Gastrocnemius medialis (tissue), 4 donors: ENCODE data around the gene FIZ1. TPM values are rescaled to one million over a fixed set of nuclear protein-coding genes. Genes with fewer than 3 reads are reported as not detected.
A peak's percentile ranks its signal among the peaks of the same experiment; 100 is the strongest.

Experiments
- ATAC-seq, 2 donors: fragments of 150-250 bp; one replicate each; pipeline ENCODE4 v1.9.1; 2016
- DNase-seq, 2 donors: peaks; one replicate each; pipeline ENCODE4 v3.0.0-alpha.2; 2019
- H3K27ac ChIP-seq, 4 donors: fragments of 200-600 bp; sonication (generic); 1 replicate in 1 of 4; 2 replicates in 3 of 4; pipeline ENCODE4 v1.5.1; 2016 to 2018; ENCODE audit warnings: mild to moderate bottlenecking in 2 of 4, moderate library complexity in 1 of 4
- H3K27me3 ChIP-seq, 3 donors: fragments of 200-600 bp; sonication (generic) in 2 of 3; 1 replicate in 1 of 3; 2 replicates in 2 of 3; pipeline versions ENCODE4 v1.5.1 to v1.6.0; 2016 to 2019; ENCODE audit warnings: mild to moderate bottlenecking in 1 of 3, moderate library complexity in 1 of 3
- H3K36me3 ChIP-seq, 2 donors: fragments of 200-600 bp; sonication (generic) in 1 of 2; one replicate each; pipeline ENCODE4 v1.5.1; 2017 to 2018
- H3K4me1 ChIP-seq, 2 donors: fragments of 200-600 bp; sonication (generic) in 1 of 2; one replicate each; pipeline ENCODE4 v1.5.1; 2016 to 2017; ENCODE audit warnings: mild to moderate bottlenecking in 2 of 2
- H3K4me3 ChIP-seq, 4 donors: fragments of 200-600 bp; sonication (generic) in 3 of 4; 1 replicate in 1 of 4; 2 replicates in 3 of 4; pipeline ENCODE4 v1.5.1; 2016 to 2019; ENCODE audit warnings: mild to moderate bottlenecking in 2 of 4
- H3K9me3 ChIP-seq, 3 donors: fragments of 200-600 bp; sonication (generic) in 2 of 3; 1 replicate in 1 of 3; 2 replicates in 2 of 3; pipeline ENCODE4 v1.5.1; 2016 to 2019
- CTCF ChIP-seq, 5 experiments: fragments of 450-650 bp in 3 of 5; fragments of 200-600 bp in 2 of 5; sonication (generic) in 2 of 5; IDR thresholded peaks in 4 of 5; conservative IDR thresholded peaks in 1 of 5; 1 replicate in 4 of 5; 2 replicates in 1 of 5; pipeline ENCODE4 v1.5.1; 2016 to 2019; ENCODE audit warnings: antibody characterized with exemption in 5 of 5, mild to moderate bottlenecking in 3 of 5, moderate library complexity in 3 of 5
- POLR2A ChIP-seq, 2 donors: fragments of 450-650 bp; IDR thresholded peaks; one replicate each; pipeline ENCODE4 v1.6.1; 2017; ENCODE audit warnings: antibody characterized with exemption in 2 of 2, mild to moderate bottlenecking in 2 of 2, moderate library complexity in 2 of 2
- in situ Hi-C, 4 donors: fragments of 200-750 bp; cut with MboI; loops; one replicate each; pipeline versions ENCODE4 v1.15.0 to v1.8.0; 2017; ENCODE audit warnings: low sequenced_read_pairs in 4 of 4
- intact Hi-C: fragments of 100-400 bp; cut with DNase I; formaldehyde crosslinking; loops from one replicate; pipeline ENCODE4 v1.15.1; 2023; ENCODE audit warnings: low total_unique reads
- total RNA-seq, 4 donors: library from RNA; depleted of rRNA; stranded (reverse); fragments of >200 nt; gene quantifications; one replicate each; pipeline versions ENCODE4 v1.1.0 to v1.2.3, GENCODE V29; 2016

The FIZ1 gene
- total RNA-seq, 4 donors from 2014 or later = 6.8 to 11.2 (median 7.4) TPM

GRCh38 chr19:55549500-55550320, 49.6 kb downstream of the FIZ1 start:
- in situ Hi-C loops (loop anchor here in 1 of 4 donors (5.0 kb wide), 1 partner anchor 48 kb away; the partner anchor contains the start of gene FIZ1), intact Hi-C loops (no loop called here)
- H3K4me1 ChIP-seq = peaks cover 70 to 74% of the 10 kb centered on the region in 2 donors
- TF ChIP-seq POLR2A (IDR thresholded peaks at IDR 0.05) (peak; percentile 20 to 21), CTCF (IDR thresholded peaks at IDR 0.05 in 4 of 5, conservative IDR thresholded peaks at IDR 0.05 in 1 of 5) (peak in 1 of 5 experiments; percentile 15)
- H3K36me3 ChIP-seq = no peaks in the 10 kb centered on the region
- H3K4me3 ChIP-seq = peak overlapping the region; percentile 31 to 52 (median 42)
- DNase-seq (peak; percentile 88 to 89), ATAC-seq (peak; percentile 67 to 72)
- H3K9me3 ChIP-seq = no peaks in the 10 kb centered on the region
- H3K27me3 ChIP-seq = no peaks in the 10 kb centered on the region
- H3K27ac ChIP-seq = peak overlapping the region; percentile 90 to 98 (median 94)

GRCh38 chr19:55546822-55547614, 52.3 kb downstream of the FIZ1 start:
- peak overlapping the region; percentile 90 to 98 (median 94) for H3K27ac ChIP-seq
- no peaks in the 10 kb centered on the region for H3K27me3 ChIP-seq
- TF ChIP-seq POLR2A (IDR thresholded peaks at IDR 0.05) (peak; percentile 74 to 78), CTCF (IDR thresholded peaks at IDR 0.05 in 4 of 5, conservative IDR thresholded peaks at IDR 0.05 in 1 of 5) (no peak)
- peaks cover 51 to 57% of the 10 kb centered on the region in 2 donors for H3K4me1 ChIP-seq
- H3K9me3 ChIP-seq = no peaks in the 10 kb centered on the region
- DNase-seq = peak; percentile 80 to 94
- intact Hi-C loops = loop anchor here (2.0 kb wide), 1 partner anchor 58 kb away; the partner anchor contains the start of gene ZNF865
- in situ Hi-C loops = loop anchor here in 1 of 4 donors (5.0 kb wide), 1 partner anchor 50 kb away; the partner anchor contains the start of gene FIZ1
- peak overlapping the region in 3 of 4 donors; percentile 3 to 17 (median 11) for H3K4me3 ChIP-seq
- H3K36me3 ChIP-seq = no peaks in the 10 kb centered on the region
- peak; percentile 68 to 69 for ATAC-seq

- no peaks in the 10 kb centered on the region for H3K36me3 ChIP-seq
- peaks cover 51 to 57% of the 10 kb centered on the region in 2 donors for H3K4me1 ChIP-seq
- in situ Hi-C loops = loop anchor here in 1 of 4 donors (5.0 kb wide), 1 partner anchor 51 kb away; the partner anchor contains the start of gene FIZ1
- DNase-seq (peak; percentile 78 to 84), ATAC-seq (peak; percentile 49 to 54)
- intact Hi-C loops = loop anchor here (2.0 kb wide), 1 partner anchor 59 kb away; the partner anchor contains the start of gene ZNF865
- H3K27me3 ChIP-seq = no peaks in the 10 kb centered on the region
- peak overlapping the region; percentile 90 to 98 (median 94) for H3K27ac ChIP-seq
- no peak for TF ChIP-seq CTCF (IDR thresholded peaks at IDR 0.05 in 4 of 5, conservative IDR thresholded peaks at IDR 0.05 in 1 of 5)
- peak; percentile 44 to 69 for TF ChIP-seq POLR2A (IDR thresholded peaks at IDR 0.05)
- no peaks in the 10 kb centered on the region for H3K9me3 ChIP-seq
- H3K4me3 ChIP-seq = peak overlapping the region in 3 of 4 donors; percentile 4 to 17 (median 7)
These were observed 53.3 kb downstream of the FIZ1 start for GRCh38 chr19:55546011-55546410.

GRCh38 chr19:55545443-55545842, 53.9 kb downstream of the FIZ1 start, which contains the start of gene SBK3:
Gene SBK3, minus strand, starts transcription at chr19:55545543. Its CDS starts 0 bp downstream, at chr19:55545543.
- H3K27me3 ChIP-seq = no peaks in the 10 kb centered on the region
- TF ChIP-seq CTCF (IDR thresholded peaks at IDR 0.05 in 4 of 5, conservative IDR thresholded peaks at IDR 0.05 in 1 of 5) = no peak
- no peak for TF ChIP-seq POLR2A (IDR thresholded peaks at IDR 0.05)
- no peaks in the 10 kb centered on the region for H3K36me3 ChIP-seq
- H3K4me3 ChIP-seq = peak within 1 kb of the TSS in 3 of 4 donors; percentile 4 to 17 (median 7)
- in situ Hi-C loops = loop anchor here in 1 of 4 donors (5.0 kb wide), 1 partner anchor 52 kb away; the partner anchor contains the start of gene FIZ1
- H3K9me3 ChIP-seq = no peaks in the 10 kb centered on the region
- ATAC-seq (no peak), DNase-seq (no peak)
- peak within 1 kb of the TSS; percentile 90 to 98 (median 94) for H3K27ac ChIP-seq
- H3K4me1 ChIP-seq = peaks cover 51 to 61% of the 10 kb centered on the region in 2 donors
- intact Hi-C loops = no loop called here
